HUES64 (cell line): ENCODE data around the gene RIF1.
A peak's percentile ranks its signal among the peaks of the same experiment; 100 is the strongest.

ENCODE experiments used
- H3K27ac ChIP-seq: 2 replicates; pipeline ENCODE4 v1.7.0; 2013; ENCODE audit warnings: low read depth, low read length, inconsistent platforms
- H3K27me3 ChIP-seq: 2 replicates; pipeline ENCODE4 v1.6.1; 2013; ENCODE audit warnings: mild to moderate bottlenecking, low read length; ENCODE audit not compliant: insufficient read depth
- H3K36me3 ChIP-seq: 2 replicates; pipeline ENCODE4 v1.6.1; 2013; ENCODE audit warnings: mild to moderate bottlenecking, low read length; ENCODE audit not compliant: insufficient read depth
- H3K4me1 ChIP-seq: 2 replicates; pipeline ENCODE4 v1.6.1; 2013; ENCODE audit warnings: mild to moderate bottlenecking, low read length, moderate library complexity; ENCODE audit not compliant: insufficient read depth
- H3K4me3 ChIP-seq: 2 replicates; pipeline ENCODE4 v1.5.1; 2013; ENCODE audit warnings: mild to moderate bottlenecking, low read length, moderate library complexity
- H3K9ac ChIP-seq: 2 replicates; pipeline ENCODE4 v1.6.1; 2013; ENCODE audit warnings: mild to moderate bottlenecking, low read depth, low read length
- H3K9me3 ChIP-seq: 2 replicates; pipeline ENCODE4 v1.6.1; 2013; ENCODE audit warnings: low read depth, low read length; ENCODE audit not compliant: insufficient read depth
- WGBS: fragments of 150-250, 120-280 bp; methylation state at CpG from one replicate; pipeline ENCODE4 v1.1.7; 2013; ENCODE audit warnings: missing lambda C conversion rate; 5-methylcytosine and 5-hydroxymethylcytosine counted together

The RIF1 gene

DNA sequence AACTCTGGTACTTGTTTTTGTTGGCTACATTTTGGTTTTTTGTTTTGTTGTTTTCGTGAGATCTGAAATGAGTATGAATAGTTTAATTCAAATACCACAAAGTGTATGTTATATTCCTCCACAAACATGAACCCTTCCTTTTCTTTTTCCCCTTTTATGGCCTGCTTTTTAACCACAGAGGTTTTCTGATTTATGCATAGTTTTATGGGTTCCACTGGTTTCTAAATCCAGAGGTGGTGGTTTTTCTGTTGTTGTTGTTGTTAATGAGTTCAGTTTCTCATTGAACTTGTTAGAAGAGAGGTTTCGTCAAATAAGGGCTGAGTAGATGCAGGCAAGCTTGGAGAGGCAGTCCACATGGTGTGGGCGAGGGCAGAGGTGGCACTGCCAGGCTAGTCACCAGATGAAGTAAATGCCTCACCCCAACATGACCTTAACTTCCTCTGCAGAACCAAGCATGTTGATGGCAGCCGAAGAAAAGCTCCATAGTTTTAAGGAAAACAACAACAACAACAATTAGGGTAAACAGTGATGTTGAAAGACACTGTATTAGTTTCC, 72.5 kb downstream of the RIF1 start:
- Histone ChIP-seq H3K9ac (no peak overlapping the region), H3K27ac (no peak overlapping the region), H3K4me1 (no peaks in the 10 kb centered on the region), H3K27me3 (no peaks in the 10 kb centered on the region), H3K36me3 (peaks cover 88% of the 10 kb centered on the region), H3K9me3 (no peaks in the 10 kb centered on the region), H3K4me3 (no peak overlapping the region)
- WGBS, result 84% methylated on average over 3 of the region's 4 CpGs

DNA sequence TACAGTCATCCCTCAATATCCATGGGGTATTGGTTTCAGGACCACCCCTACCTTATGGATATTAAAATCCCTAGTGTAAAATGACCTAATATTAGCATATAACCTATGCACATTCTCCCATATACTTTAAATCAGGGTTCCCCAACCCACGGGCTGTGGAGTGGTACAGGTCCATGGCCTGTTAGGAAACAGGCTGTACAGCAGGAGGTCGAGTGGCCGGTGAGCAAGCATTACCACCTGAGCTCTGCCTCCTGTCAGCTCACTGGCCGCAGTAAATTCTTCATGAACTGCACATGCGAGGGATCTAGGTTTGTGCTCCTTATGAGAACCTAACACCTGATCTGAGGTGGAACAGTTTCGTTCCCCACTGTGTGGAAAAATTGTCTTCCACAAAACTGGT, 73.8 kb downstream of the RIF1 start:
- no peaks in the 10 kb centered on the region for H3K4me1 ChIP-seq
- H3K9ac ChIP-seq, result no peak overlapping the region
- peaks cover 77% of the 10 kb centered on the region for H3K36me3 ChIP-seq
- WGBS, result 94% methylated on average over 6 of the region's 6 CpGs
- no peak overlapping the region for H3K4me3 ChIP-seq
- no peaks in the 10 kb centered on the region for H3K27me3 ChIP-seq
- H3K27ac ChIP-seq, result no peak overlapping the region
- no peaks in the 10 kb centered on the region for H3K9me3 ChIP-seq

DNA sequence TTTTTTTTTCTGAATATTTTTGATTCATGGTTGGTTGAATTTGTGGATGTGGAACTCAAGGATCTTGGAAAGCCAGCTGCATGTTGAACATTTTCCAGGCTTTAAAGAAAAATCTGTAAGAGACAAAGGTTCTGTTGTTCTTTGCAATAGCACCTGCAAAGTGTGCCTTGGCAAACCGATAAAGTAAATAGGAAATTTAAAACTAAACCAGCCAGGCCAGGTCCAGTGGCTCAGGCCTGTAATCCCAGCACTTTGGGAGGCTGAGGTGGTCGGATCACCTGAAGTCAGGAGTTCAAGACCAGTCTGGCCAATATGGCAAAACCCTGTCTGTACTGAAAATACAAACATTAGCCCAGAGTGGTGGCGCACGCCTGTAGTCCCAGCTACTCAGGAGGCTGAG, 74.4 kb downstream of the RIF1 start:
- Histone ChIP-seq H3K9ac (no peak overlapping the region), H3K27ac (no peak overlapping the region), H3K4me1 (no peaks in the 10 kb centered on the region), H3K27me3 (no peaks in the 10 kb centered on the region), H3K9me3 (no peaks in the 10 kb centered on the region), H3K4me3 (no peak overlapping the region), H3K36me3 (peaks cover 72% of the 10 kb centered on the region)
- 97% methylated on average over 4 of the region's 4 CpGs for WGBS

- Histone ChIP-seq H3K27me3 (no peaks in the 10 kb centered on the region), H3K4me1 (no peaks in the 10 kb centered on the region), H3K9me3 (no peaks in the 10 kb centered on the region), H3K4me3 (no peak overlapping the region), H3K9ac (no peak overlapping the region), H3K36me3 (peaks cover 59% of the 10 kb centered on the region), H3K27ac (no peak overlapping the region)
- WGBS, result 100% methylated on average over 1 of the region's 1 CpG
These were observed 76.4 kb downstream of the RIF1 start for GRCh38 chr2:151486053-151486452.

DNA sequence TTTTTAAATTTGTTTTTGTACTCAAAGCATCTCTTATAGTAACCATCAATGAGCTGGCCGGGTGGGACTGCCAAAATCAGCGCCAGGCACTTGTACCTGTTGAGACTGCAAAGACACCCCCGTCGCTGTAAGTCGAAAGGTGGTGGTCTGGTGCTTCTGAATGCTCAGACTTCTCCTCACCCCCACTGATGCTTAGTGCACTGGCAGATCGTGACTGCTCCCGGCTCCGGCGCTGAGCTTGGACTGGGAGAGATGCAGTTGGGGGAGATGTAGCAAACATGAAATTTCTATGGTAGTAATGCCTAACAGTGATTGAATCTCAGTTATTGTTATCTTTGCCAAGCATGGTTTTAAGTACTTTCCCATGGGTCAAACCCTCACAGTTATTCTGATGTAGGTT, 80.6 kb downstream of the RIF1 start:
- H3K27ac ChIP-seq, result no peak overlapping the region
- no peak overlapping the region for H3K9ac ChIP-seq
- no peak overlapping the region for H3K4me3 ChIP-seq
- 97% methylated on average over 9 of the region's 9 CpGs for WGBS
- no peaks in the 10 kb centered on the region for H3K9me3 ChIP-seq
- H3K27me3 ChIP-seq, result no peaks in the 10 kb centered on the region
- peaks cover 23% of the 10 kb centered on the region for H3K36me3 ChIP-seq
- H3K4me1 ChIP-seq, result peaks cover 16% of the 10 kb centered on the region; the same call in 1 of the 2 replicates

GRCh38 chr2:151491496-151491895, 81.8 kb downstream of the RIF1 start:
- WGBS, result 95% methylated on average over 4 of the region's 4 CpGs
- no peaks in the 10 kb centered on the region for H3K27me3 ChIP-seq
- H3K9me3 ChIP-seq, result no peaks in the 10 kb centered on the region
- no peak overlapping the region for H3K9ac ChIP-seq
- H3K36me3 ChIP-seq, result peaks cover 15% of the 10 kb centered on the region
- H3K4me1 ChIP-seq, result peaks cover 16% of the 10 kb centered on the region; the same call in 1 of the 2 replicates
- H3K27ac ChIP-seq, result no peak overlapping the region
- H3K4me3 ChIP-seq, result no peak overlapping the region

GRCh38 chr2:151498178-151498577, 88.5 kb downstream of the RIF1 start:
- peak overlapping the region; percentile 7; the same call in 1 of the 2 replicates for H3K9ac ChIP-seq
- no CpG with 5 or more reads among the region's 1 CpG for WGBS
- H3K4me3 ChIP-seq, result no peak overlapping the region
- H3K36me3 ChIP-seq, result no peaks in the 10 kb centered on the region
- no peaks in the 10 kb centered on the region for H3K27me3 ChIP-seq
- H3K9me3 ChIP-seq, result no peaks in the 10 kb centered on the region
- peaks cover 26% of the 10 kb centered on the region for H3K4me1 ChIP-seq
- H3K27ac ChIP-seq, result peak overlapping the region; percentile 78

DNA sequence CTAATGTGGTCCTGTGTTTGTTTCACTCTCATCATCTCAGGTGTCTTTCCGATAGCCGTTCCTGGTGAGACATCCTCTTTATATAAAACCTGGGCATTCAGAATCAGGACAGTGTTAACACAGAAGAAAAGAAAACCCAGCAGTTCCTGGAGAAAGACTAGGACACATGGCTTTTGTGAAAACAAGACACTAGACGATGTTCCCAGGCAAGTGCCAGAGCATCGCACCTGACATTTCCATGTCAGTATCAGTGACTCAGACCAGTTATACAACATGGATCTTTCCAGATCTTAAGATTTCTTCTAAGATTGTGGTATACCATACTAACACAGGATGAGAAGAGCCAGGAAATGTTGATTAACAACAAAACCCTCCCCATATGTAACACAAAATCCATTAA, 96.5 kb downstream of the RIF1 start:
- no peak overlapping the region for H3K9ac ChIP-seq
- H3K4me1 ChIP-seq, result 0 out of 2 replicates have a peak, but pooled peaks cover 7% of the 10 kb centered on the region
- WGBS, result 96% methylated on average over 4 of the region's 4 CpGs
- no peak overlapping the region for H3K4me3 ChIP-seq
- no peaks in the 10 kb centered on the region for H3K9me3 ChIP-seq
- H3K36me3 ChIP-seq, result 0 out of 2 replicates have a peak, but pooled peaks cover 4% of the 10 kb centered on the region
- H3K27me3 ChIP-seq, result no peaks in the 10 kb centered on the region
- no peak overlapping the region for H3K27ac ChIP-seq

GRCh38 chr2:151508519-151508918, 98.8 kb downstream of the RIF1 start:
- Histone ChIP-seq H3K9ac (no peak overlapping the region), H3K4me1 (0 out of 2 replicates have a peak, but pooled peaks cover 7% of the 10 kb centered on the region), H3K9me3 (no peaks in the 10 kb centered on the region), H3K27ac (no peak overlapping the region; the same call in 1 of the 2 replicates), H3K36me3 (0 out of 2 replicates have a peak, but pooled peaks cover 4% of the 10 kb centered on the region), H3K4me3 (no peak overlapping the region), H3K27me3 (no peaks in the 10 kb centered on the region)
- WGBS, result 96% methylated on average over 3 of the region's 3 CpGs

- H3K36me3 ChIP-seq, result no peaks in the 10 kb centered on the region
- H3K9me3 ChIP-seq, result no peaks in the 10 kb centered on the region
- no peak overlapping the region for H3K9ac ChIP-seq
- 93% methylated on average over 2 of the region's 3 CpGs for WGBS
- peaks cover 11% of the 10 kb centered on the region for H3K4me1 ChIP-seq
- no peaks in the 10 kb centered on the region for H3K27me3 ChIP-seq
- H3K27ac ChIP-seq, result no peak overlapping the region
- H3K4me3 ChIP-seq, result no peak overlapping the region
These were observed 109.1 kb downstream of the RIF1 start for GRCh38 chr2:151518802-151519201.

GRCh38 chr2:151520976-151521375, 111.3 kb downstream of the RIF1 start:
- H3K36me3 ChIP-seq, result no peaks in the 10 kb centered on the region
- 86% methylated on average over 1 of the region's 1 CpG for WGBS

DNA sequence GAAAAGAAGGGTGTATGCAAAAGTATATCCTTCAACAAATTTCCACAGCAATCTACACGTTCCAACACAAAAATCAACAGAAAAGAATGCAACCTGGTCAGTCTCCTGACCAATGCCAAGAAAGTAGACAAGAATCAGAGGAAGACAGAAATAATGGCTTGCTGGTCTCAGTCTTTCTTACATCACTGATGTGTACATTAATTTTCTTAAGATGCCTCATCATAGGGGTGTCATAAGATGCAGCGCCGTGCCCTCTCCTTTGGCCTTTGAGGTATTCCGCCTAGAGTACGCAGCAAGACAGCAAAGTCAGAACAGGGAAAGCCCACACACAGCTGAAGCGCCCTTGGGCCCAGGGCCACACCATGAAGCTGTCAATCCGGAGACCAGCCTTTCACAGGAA, 112.9 kb downstream of the RIF1 start:
- Histone ChIP-seq H3K27ac (no peak overlapping the region), H3K27me3 (no peaks in the 10 kb centered on the region), H3K4me3 (no peak overlapping the region), H3K4me1 (peaks cover 11% of the 10 kb centered on the region), H3K9me3 (no peaks in the 10 kb centered on the region), H3K9ac (no peak overlapping the region), H3K36me3 (no peaks in the 10 kb centered on the region)
- WGBS, result 96% methylated on average over 7 of the region's 7 CpGs

More at GRCh38 chr2:151520976-151521375, 111.3 kb downstream of the RIF1 start:
- Histone ChIP-seq H3K4me1 (peaks cover 11% of the 10 kb centered on the region), H3K9me3 (no peaks in the 10 kb centered on the region), H3K27ac (no peak overlapping the region), H3K27me3 (no peaks in the 10 kb centered on the region), H3K9ac (no peak overlapping the region), H3K4me3 (no peak overlapping the region)
